ENCODE data around the gene PLXDC2.

Gene PLXDC2

DNA sequence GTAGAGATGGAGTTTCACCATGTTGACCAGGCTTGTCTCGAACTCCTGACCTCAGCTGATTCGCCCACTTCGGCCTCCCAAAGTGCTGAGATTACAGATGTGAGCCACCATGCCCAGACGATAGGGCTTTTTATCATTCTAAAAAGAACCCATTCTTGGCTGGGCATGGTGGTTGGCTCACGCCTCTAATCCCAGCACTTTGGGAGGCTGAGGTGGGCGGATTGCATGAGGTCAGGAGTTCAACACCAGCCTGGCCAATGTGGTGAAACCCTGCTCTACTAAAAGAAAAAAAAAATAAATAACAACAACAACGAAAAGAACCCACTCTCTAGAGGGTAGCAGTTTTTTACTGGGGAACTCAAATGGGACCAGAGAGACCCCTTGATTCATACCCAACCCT, 112.7 kb downstream of the PLXDC2 start:
- in situ Hi-C loops (cut with HindIII; ENCODE audit: low pct_ligation_motif_present, low pct_unique_long_range_greater_than_20kb, low sequenced_read_pairs), result no loop called here

DNA sequence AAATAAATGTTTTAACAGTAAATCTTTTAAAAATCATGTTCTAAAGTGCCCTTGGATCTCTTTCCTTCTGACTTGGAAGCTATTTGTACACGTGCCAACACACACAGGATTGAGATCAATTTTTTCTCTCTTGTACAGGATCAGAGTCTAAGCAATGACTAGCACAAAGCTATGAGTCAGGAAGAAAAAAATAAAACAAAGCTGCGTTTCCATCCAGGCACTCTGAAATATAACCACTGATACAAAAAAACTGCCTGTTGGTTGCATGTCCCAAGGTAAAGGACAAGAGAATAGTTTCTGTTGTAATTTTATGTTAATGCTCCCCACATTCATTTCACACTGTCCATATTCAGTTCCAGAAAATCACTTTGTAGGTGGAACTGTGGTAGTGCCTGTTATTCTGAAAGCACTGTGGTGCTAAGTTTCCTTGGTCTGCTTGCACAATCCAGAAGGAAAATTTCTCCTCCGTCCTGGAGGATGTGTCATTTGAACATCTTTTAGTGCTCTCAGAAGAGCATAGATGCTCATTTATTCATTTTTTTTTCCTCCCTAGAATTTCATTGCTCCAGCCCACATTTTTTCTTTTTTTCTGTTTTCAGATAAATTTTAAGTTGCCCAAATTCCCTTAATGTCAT, 113.4 kb downstream of the PLXDC2 start:
- DNase-seq, result peak; percentile 34
- in situ Hi-C loops (cut with HindIII; ENCODE audit: low pct_ligation_motif_present, low pct_unique_long_range_greater_than_20kb, low sequenced_read_pairs), result no loop called here

More for the DNA sequence above, 112.7 kb downstream of the PLXDC2 start:
- DNase-seq, result no peak

DNA sequence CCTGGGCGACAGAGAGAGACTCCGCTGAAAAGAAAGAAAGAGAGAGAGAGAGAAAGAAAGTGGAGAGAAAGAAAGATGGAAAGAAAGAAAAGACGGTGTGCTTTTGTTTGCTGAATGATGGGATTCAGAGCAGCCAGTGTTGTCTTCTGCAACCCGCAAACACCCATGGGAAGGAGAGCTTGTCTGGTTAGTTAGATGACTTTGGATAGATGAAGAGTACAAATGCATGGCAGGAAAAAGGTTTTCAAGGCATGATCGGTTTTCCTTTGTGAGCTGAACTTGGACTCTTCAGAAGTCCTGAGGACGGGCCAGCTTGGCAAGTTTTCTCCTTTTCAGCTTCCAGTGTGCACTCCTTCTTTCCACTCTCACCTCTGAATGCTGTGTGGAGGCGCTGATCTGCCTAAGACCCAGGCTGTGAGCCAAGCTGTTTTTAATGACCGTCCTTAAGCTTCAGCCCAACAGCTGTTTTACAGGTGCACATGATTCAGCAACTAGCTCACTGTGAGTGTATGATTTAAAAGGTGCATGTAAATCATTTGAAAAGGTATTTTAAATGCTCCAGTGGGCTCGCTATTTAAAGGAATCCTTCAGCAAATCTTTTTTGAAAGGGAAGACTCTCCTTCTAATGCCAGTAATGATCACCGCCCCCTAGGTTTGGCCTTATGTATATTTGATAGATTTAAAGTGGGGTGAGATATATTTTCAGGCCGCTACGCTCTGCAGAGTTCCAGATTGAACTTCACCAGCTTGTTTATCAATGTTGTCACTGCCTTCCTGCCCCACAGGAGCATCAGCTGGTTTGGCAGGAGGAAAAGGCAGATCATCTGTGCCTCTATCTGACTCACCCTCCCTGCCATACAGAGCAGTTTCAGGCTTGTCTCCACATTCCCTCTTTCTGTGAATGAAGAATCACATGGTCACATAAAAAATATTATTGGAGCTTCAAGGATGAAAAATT, 115.0 kb downstream of the PLXDC2 start:
- in situ Hi-C loops (cut with HindIII; ENCODE audit: low pct_ligation_motif_present, low pct_unique_long_range_greater_than_20kb, low sequenced_read_pairs), result no loop called here
- DNase-seq, result peak; percentile 64

DNA sequence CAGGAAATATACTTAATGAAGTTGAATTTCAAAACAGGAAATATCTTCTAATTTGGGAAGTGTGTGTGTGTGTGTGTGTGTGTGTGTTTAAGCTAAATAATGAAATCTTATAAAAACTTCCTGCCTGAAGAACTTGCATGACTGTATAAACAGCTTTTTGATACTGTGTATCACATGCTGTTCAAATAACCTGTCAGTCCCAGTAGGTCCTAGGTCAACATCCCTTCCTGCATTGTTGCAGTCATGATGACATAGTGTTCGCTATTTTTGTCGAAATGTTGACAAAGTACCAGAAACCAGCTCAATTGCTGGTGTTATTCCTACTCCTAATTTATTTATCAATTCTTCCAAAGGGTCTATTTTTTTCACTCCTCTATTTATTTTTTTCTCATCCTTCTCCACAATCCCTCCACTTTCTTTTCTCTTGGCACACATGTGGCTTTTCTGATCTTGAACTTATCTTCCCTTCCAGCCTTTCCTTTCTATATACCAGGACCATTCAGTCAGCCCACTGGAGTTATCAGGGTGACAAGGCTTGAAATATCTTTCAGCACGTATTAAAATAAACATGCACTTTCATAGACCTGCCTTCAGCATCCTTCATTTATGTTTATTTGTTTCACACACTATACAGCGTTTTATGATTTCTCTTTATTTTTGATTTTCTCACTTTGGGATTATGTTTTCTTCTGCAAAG, 115.8 kb downstream of the PLXDC2 start:
- DNase-seq, result no peak

DNA sequence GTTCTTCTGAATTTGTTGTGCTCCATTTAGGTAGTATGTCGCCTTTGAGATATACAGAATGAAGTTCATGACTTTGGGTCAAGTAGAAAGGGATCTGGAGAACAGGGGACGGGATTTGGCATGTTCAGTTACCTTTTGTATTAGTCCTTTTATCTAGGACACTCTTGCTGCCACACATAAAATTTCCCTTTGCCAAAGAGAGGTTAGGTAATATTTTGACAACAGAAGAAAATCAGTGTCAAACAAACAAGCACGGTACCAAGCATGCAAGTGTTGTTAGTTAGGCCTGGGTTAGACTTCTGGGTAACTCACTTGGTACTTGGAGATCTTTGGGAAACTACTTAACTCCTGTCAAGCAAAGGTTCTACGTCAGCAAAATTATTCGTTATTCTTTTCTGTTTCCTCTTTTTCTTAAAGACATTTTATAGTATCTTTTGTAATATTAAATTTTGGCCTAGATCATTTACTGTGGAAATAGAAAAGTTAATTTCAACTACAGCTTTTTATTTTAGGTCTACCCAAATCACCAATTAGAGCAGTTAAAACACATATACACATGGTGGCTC, 116.7 kb downstream of the PLXDC2 start:
- no peak for DNase-seq
- in situ Hi-C loops (cut with HindIII; ENCODE audit: low pct_ligation_motif_present, low pct_unique_long_range_greater_than_20kb, low sequenced_read_pairs), result no loop called here

More for the DNA sequence above, 115.8 kb downstream of the PLXDC2 start:
- in situ Hi-C loops (cut with HindIII; ENCODE audit: low pct_ligation_motif_present, low pct_unique_long_range_greater_than_20kb, low sequenced_read_pairs), result no loop called here

DNA sequence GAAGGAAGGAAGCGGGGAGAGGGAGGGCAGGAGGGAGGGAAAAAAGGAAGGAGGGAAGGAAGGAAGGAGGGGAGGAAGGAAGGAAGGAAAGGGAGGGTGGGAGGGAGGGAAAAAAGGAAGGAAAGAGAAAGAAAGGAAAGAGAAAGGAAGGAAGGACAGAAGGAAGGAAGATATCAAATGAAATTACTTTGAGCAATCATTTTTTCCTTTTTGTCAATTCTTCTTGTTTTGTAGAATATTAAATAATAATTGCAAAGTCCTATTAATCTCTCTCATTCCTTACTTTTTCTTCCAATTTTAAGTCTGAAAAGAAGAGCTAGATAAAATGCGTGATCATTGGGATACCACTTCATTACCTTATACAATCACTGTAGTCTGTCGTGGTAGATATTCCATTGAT, 117.5 kb downstream of the PLXDC2 start:
- no peak for DNase-seq
- in situ Hi-C loops (cut with HindIII; ENCODE audit: low pct_ligation_motif_present, low pct_unique_long_range_greater_than_20kb, low sequenced_read_pairs), result no loop called here

DNA sequence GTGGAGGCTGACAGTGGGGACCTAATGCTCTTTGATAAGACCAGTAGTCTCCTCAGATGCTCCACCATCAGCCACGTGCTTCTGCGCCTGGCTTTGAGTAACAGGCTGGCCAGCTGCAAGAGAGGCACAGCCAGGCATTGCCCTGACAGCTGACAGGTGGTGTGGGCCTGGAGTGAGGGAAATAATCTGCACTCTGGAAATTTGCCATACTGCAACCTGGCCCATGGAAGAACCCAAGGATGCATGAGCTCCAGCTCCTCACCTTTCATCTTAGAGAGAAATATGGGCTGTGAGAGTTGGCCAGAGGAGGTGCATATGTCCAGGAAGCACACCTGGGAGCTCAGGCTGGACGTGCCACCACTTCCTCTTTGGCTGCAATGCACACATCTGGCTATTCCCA, 118.9 kb downstream of the PLXDC2 start:
- DNase-seq, result no peak
- in situ Hi-C loops (cut with HindIII; ENCODE audit: low pct_ligation_motif_present, low pct_unique_long_range_greater_than_20kb, low sequenced_read_pairs), result no loop called here

DNA sequence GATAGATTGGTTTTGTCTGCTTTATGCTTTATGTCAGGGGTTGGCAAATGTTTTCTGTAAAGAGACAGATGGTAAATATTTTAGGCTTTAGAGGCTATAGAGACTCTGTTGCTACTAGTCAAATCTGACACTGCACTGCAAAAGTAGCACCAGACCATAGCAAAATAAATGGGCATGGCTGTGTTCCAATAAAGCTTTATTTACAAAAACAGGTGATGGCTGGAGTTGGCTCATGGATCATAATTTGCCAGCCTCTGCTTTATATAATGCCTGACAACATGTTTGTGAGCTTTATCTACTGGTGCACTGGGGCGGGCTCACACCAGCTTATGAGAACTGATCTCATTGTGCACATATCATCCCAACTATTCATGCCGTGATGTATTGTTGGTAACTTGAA, 120.1 kb downstream of the PLXDC2 start:
- in situ Hi-C loops (cut with HindIII; ENCODE audit: low pct_ligation_motif_present, low pct_unique_long_range_greater_than_20kb, low sequenced_read_pairs), result no loop called here
- no peak for DNase-seq

DNA sequence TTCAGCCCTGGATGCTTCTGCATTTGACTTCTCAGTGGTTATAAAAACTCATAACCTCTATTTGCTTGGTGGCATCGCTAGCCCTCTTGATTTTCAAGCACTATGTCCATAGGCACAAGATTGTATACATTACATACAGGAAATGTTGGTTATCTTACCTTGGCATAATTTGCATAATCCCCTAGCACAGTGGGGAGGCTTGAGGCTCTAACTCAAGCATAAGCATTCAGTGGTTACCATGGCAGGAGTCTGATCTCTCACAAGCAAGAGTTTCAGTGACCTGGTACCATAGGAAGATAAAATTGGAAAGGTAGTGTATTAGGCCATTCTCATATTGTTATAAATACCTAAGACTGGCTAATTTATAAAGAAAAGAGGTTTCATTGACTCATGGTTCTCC, 121.8 kb downstream of the PLXDC2 start:
- DNase-seq, result no peak
- in situ Hi-C loops (cut with HindIII; ENCODE audit: low pct_ligation_motif_present, low pct_unique_long_range_greater_than_20kb, low sequenced_read_pairs), result no loop called here

DNA sequence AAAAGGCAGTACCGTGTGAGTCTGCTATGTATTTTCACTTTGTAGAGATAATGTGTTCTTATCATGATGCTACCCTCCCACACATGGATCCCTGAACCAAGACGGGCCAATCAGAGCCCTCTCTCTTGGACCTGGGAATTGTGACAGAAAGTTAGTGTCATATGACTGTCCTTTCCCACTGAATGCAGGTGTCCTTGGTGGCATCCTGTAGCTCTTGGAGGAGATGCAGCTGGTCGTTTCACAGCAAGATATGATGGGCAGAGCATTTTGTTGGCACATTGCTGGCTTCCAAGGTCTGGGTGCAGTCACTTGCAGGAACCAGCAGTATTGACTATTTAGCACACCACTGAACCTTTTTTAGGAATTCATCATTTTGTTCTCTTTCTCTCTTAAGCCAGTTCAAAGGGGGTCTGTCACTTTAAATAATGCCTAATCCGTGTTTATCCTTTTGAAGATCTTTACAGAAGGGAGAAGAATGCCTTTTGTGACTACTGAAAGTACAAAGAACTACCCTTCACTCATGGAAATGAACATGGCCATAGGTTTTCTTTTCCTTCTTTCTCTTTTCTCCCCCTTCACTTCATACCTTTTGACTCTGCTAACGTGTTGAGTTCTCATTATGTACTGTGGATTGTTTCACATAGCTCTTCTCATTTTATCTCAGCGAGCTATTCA, 125.1 kb downstream of the PLXDC2 start:
- in situ Hi-C loops (cut with HindIII; ENCODE audit: low pct_ligation_motif_present, low pct_unique_long_range_greater_than_20kb, low sequenced_read_pairs), result no loop called here
- no peak for DNase-seq

DNA sequence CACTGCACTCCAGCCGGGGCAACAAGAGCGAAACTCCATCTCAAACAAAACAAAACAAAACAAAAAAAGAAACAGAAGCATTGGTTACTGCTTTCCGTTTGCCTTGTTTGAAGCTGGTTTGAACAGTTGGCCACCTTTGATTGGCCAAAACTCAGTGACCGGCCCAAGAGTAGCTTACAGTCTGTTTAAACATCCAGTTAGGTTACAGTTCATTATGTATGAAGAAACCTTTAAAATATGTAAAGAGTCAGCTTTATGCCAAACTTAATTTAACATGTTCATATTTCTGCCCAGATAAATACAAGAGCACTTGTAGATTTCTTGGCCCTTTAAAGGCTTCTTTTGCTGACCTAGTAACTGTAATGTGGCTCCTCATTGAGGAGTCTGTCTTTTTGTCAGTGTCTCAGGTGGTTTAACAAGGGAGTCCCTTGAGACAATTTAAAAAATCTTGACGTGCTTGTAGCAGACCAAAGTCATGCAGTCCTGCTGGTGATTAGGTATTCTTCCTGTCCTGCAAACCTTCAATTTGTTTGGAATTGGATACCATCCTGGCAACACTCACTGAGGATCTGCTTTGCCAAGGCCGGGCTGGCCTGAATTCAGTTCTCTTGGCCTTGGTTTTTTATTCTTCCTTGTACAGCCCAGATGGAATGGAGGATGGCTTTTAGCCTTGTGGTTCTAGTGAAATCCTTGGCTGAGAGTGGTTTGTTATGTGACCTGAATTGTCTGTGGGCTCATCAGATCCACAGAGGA, 128.9 kb downstream of the PLXDC2 start:
- DNase-seq, result no peak
- in situ Hi-C loops (cut with HindIII; ENCODE audit: low pct_ligation_motif_present, low pct_unique_long_range_greater_than_20kb, low sequenced_read_pairs), result no loop called here

DNA sequence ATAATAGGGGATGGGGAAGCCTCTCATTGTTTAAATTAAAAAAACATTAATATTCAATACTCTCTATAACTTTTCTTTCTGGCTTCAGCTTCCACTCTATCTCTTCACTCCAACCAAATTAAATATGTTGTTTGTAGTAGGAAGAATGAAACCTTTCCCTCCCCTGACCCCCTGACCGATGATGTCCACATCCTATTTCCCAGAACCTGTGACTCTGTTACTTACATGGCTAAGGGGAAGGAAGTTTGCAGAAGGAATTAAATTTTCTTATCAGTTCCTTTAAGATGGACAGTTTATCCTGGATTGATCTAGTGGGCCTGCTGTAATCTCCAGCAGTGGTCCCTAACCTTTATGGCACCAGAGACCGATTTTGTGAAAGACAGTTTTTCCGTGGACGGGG, 130.0 kb downstream of the PLXDC2 start:
- no peak for DNase-seq
- in situ Hi-C loops (cut with HindIII; ENCODE audit: low pct_ligation_motif_present, low pct_unique_long_range_greater_than_20kb, low sequenced_read_pairs), result no loop called here

DNA sequence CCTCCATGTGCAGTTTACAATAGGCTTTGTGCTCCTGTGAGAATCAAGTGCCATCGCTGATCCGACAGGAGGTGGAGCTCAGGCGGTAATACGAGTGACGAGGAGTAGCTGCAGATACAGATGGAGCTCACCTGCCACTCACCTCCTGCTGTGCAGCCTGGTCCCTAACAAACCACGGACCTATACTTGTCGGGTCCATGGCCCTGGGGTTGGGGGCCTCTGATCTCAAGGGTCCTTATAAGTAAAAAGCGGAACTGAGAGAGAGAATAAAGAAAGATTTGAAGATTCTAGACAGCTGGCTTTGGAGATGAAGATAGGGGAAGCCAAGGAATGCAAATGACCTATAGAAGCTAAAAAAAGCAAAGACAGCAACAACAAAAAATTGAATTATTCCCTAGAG, 130.6 kb downstream of the PLXDC2 start:
- no peak for DNase-seq
- in situ Hi-C loops (cut with HindIII; ENCODE audit: low pct_ligation_motif_present, low pct_unique_long_range_greater_than_20kb, low sequenced_read_pairs), result no loop called here

DNA sequence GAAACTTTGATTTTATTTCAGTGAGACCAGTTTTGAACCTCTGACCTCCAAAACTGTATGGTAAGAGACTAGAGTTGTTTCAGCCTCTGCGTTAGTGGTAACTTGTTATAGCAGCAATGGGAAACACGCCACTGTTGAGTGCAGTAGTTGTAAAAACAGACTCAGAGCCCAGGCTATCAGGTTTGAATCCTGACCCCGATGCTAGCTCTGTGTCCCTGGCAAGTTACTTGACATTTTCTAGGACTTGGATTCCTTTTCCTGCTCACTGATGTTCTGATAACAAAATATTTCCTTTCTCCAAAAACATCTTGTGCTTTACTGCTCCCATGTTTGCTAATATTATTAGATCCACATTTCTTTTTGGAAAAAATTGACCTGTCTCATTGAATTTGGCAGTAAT, 131.0 kb downstream of the PLXDC2 start:
- no peak for DNase-seq
- in situ Hi-C loops (cut with HindIII; ENCODE audit: low pct_ligation_motif_present, low pct_unique_long_range_greater_than_20kb, low sequenced_read_pairs), result no loop called here

DNA sequence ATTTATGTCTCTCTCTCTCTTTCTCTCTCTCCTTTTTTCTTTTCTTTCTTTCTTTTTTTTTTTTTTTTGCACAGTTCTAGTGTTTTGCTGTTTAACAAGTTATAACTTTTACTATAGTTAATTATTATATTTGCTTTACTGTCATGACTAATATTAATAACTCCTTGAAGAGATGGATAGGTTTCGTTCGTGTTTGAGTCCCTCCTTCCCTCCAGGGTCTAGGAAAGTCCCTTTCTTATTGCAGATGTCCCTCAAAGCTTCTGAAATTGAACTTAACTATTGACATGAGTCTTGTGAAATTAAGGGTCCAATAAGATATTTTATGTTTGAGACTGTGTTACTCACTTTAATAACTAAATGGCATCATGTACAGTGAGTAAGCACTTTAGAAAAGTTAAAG, 131.4 kb downstream of the PLXDC2 start:
- no peak for DNase-seq
- in situ Hi-C loops (cut with HindIII; ENCODE audit: low pct_ligation_motif_present, low pct_unique_long_range_greater_than_20kb, low sequenced_read_pairs), result no loop called here

DNA sequence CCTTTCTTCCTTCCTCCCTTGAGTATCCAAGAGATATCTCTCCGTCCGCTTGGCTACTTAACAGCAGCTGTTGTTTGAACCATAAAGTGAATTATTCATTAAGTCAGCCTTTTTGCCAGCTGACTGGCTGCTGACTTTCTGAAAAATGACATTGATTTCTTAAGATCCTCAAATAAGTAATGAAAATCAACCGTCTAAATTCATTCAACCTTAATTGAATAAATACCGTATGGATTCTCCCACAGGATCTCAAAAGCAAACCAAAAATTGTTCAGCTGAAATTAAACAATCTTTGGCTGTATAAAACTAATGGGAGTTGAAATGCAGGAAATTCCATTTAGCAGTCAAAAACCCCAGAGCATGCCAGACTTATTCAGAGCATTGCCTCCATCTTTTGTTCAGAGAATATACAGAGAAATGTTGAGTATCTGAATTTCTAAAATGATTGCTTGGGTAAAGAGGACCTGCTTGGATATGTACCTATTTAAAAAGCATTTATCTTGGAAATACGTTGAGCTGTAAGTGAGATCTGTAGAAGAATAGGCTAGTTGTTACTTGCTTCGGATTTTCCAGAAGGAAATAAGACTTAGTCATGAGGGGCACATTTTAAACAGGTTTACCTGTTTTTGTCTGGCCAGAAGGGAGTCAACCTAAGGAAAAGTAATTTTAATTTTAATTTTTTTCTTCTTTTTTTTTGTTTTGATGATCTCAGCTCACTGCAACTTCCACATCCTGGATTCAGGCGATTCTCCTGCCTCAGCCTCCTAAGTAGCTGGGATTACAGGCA, 136.2 kb downstream of the PLXDC2 start:
- DNase-seq, result no peak

DNA sequence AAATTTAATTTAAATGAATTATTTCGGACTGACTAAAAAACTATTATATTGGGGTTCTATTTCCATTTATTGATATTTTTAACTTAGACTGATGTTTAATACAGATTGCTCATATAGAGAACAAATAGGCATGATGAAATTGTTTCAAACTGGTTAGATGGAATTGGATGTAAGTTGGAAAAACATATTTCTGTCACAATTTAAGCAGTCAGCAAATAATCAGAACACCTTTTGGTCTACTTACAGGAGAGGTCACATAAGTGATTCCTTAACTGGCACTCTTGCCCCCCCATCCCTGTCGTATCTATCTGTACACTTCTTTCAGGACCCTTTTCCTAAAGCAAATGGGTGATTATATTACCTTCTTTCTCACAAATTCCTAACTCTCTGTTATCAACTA, 138.4 kb downstream of the PLXDC2 start:
- in situ Hi-C loops (cut with HindIII; ENCODE audit: low pct_ligation_motif_present, low pct_unique_long_range_greater_than_20kb, low sequenced_read_pairs), result no loop called here
- no peak for DNase-seq

More for the DNA sequence above, 136.2 kb downstream of the PLXDC2 start:
- in situ Hi-C loops (cut with HindIII; ENCODE audit: low pct_ligation_motif_present, low pct_unique_long_range_greater_than_20kb, low sequenced_read_pairs), result no loop called here

Data from ACHN (cell line).